HEK293 (cell line): ENCODE data around the gene HRNR.

Source experiments
- CTCF ChIA-PET: fragments of 350-600 bp; formaldehyde crosslinking; extraction: SDS; loops from one replicate; lab custom pipeline; 2021; ENCODE audit warnings: antibody characterized with exemption; lab: Yijun Ruan, JAX
- POLR2A ChIA-PET: fragments of 300-600 bp; formaldehyde crosslinking; extraction: SDS; loops from one replicate; lab custom pipeline; 2020; ENCODE audit warnings: antibody characterized with exemption, inconsistent platforms; lab: Yijun Ruan, JAX
- H3K27ac ChIP-seq: fragments of 200-500 bp; sonication (Bioruptor generic); 2 replicates; pipeline ENCODE4 v1.5.1; 2014; ENCODE audit warnings: low read depth, low read length, control low read depth, inconsistent platforms; ENCODE audit errors: extremely low read depth
- H3K36me3 ChIP-seq, 2 experiments: fragments of 200-500 bp in 1 of 2; sonication (Bioruptor generic) in 1 of 2; 1 replicate in 1 of 2; 2 replicates in 1 of 2; pipeline ENCODE4 v1.5.1; 2014 to 2017; ENCODE audit warnings: inconsistent platforms in 2 of 2, low read length in 2 of 2; ENCODE audit not compliant: control insufficient read depth in 2 of 2, insufficient read depth in 1 of 2
- H3K4me1 ChIP-seq: fragments of 200-500 bp; sonication (Bioruptor generic); 2 replicates; pipeline ENCODE4 v1.5.1; 2014; ENCODE audit warnings: mild to moderate bottlenecking, low read length, inconsistent platforms; ENCODE audit not compliant: control insufficient read depth, insufficient read depth
- H3K4me3 ChIP-seq: 2 replicates; pipeline ENCODE4 v1.5.1; 2011; ENCODE audit warnings: low read depth, mild to moderate bottlenecking, control low read depth, low read length, moderate library complexity
- H3K9me3 ChIP-seq: fragments of 200-500 bp; sonication (Bioruptor generic); 2 replicates; pipeline ENCODE4 v1.5.1; 2014; ENCODE audit warnings: low read depth, low read length, inconsistent platforms; ENCODE audit not compliant: control insufficient read depth, insufficient read depth
- BCL6B ChIP-seq: fragments of 450-650 bp; formaldehyde crosslinking; IDR thresholded peaks from 2 replicates; pipeline ENCODE4 v1.5.1; 2017; ENCODE audit warnings: missing biosample characterization, missing genetic modification characterization
- GLIS2 ChIP-seq: fragments of 450-650 bp; formaldehyde crosslinking; IDR thresholded peaks from 2 replicates; pipeline ENCODE4 v1.5.1; 2016; ENCODE audit warnings: missing biosample characterization, missing genetic modification characterization
- KLF1 ChIP-seq: fragments of 450-650 bp; formaldehyde crosslinking; IDR thresholded peaks from 2 replicates; pipeline ENCODE4 v1.5.1; 2016; ENCODE audit warnings: missing biosample characterization, missing genetic modification characterization
- KLF17 ChIP-seq: fragments of 450-650 bp; formaldehyde crosslinking; IDR thresholded peaks from 2 replicates; pipeline ENCODE4 v1.5.1; 2016; ENCODE audit warnings: missing biosample characterization, missing genetic modification characterization
- MYNN ChIP-seq: fragments of 450-650 bp; formaldehyde crosslinking; IDR thresholded peaks from 2 replicates; pipeline ENCODE4 v1.5.1; 2016; ENCODE audit warnings: missing biosample characterization, missing genetic modification characterization, borderline replicate concordance
- OSR2 ChIP-seq: fragments of 450-650 bp; formaldehyde crosslinking; IDR thresholded peaks from 2 replicates; pipeline ENCODE4 v1.5.1; 2016; ENCODE audit warnings: missing biosample characterization, missing genetic modification characterization
- SCRT1 ChIP-seq: fragments of 450-650 bp; formaldehyde crosslinking; IDR thresholded peaks from 2 replicates; pipeline ENCODE4 v1.5.1; 2016; ENCODE audit warnings: missing biosample characterization, missing genetic modification characterization, borderline replicate concordance
- SP2 ChIP-seq: fragments of 450-650 bp; formaldehyde crosslinking; IDR thresholded peaks from 2 replicates; pipeline ENCODE4 v1.5.1; 2016; ENCODE audit warnings: missing biosample characterization, missing genetic modification characterization
- ZNF221 ChIP-seq: fragments of 450-650 bp; formaldehyde crosslinking; IDR thresholded peaks from 2 replicates; pipeline ENCODE4 v1.5.1; 2017; ENCODE audit warnings: missing biosample characterization, missing genetic modification characterization, borderline replicate concordance
- ZNF223 ChIP-seq: fragments of 450-650 bp; formaldehyde crosslinking; IDR thresholded peaks from 2 replicates; pipeline ENCODE4 v1.5.1; 2016; ENCODE audit warnings: missing biosample characterization, missing genetic modification characterization
- ZNF366 ChIP-seq: fragments of 450-650 bp; formaldehyde crosslinking; conservative IDR thresholded peaks from 2 replicates; pipeline ENCODE4 v1.5.1; 2016; ENCODE audit warnings: missing biosample characterization, missing genetic modification characterization
- ZNF423 ChIP-seq: fragments of 450-650 bp; formaldehyde crosslinking; IDR thresholded peaks from 2 replicates; pipeline ENCODE4 v1.5.1; 2016; ENCODE audit warnings: missing biosample characterization, missing genetic modification characterization
- ZNF488 ChIP-seq: fragments of 450-650 bp; formaldehyde crosslinking; IDR thresholded peaks from 2 replicates; pipeline ENCODE4 v1.5.1; 2016; ENCODE audit warnings: missing biosample characterization, missing genetic modification characterization
- ZNF555 ChIP-seq: fragments of 450-650 bp; formaldehyde crosslinking; conservative IDR thresholded peaks from 2 replicates; pipeline ENCODE4 v1.5.1; 2017; ENCODE audit warnings: missing biosample characterization, mild to moderate bottlenecking, missing genetic modification characterization, inconsistent platforms
- ZNF558 ChIP-seq: fragments of 450-650 bp; formaldehyde crosslinking; IDR thresholded peaks from 2 replicates; pipeline ENCODE4 v1.5.1; 2016; ENCODE audit warnings: missing biosample characterization, missing genetic modification characterization
- ZNF621 ChIP-seq: fragments of 450-650 bp; formaldehyde crosslinking; IDR thresholded peaks from 2 replicates; pipeline ENCODE4 v1.5.1; 2017; ENCODE audit warnings: missing biosample characterization, missing genetic modification characterization
- ZNF639 ChIP-seq: fragments of 450-650 bp; formaldehyde crosslinking; IDR thresholded peaks from 2 replicates; pipeline ENCODE4 v1.5.1; 2016; ENCODE audit warnings: missing biosample characterization, missing genetic modification characterization
- ZNF654 ChIP-seq: fragments of 450-650 bp; formaldehyde crosslinking; IDR thresholded peaks from 2 replicates; pipeline ENCODE4 v1.5.1; 2016; ENCODE audit warnings: low read depth, missing biosample characterization, missing genetic modification characterization
- ZNF677 ChIP-seq: fragments of 450-650 bp; IDR thresholded peaks from 2 replicates; pipeline ENCODE4 v1.5.0; 2018; ENCODE audit warnings: missing biosample characterization, mild to moderate bottlenecking, missing genetic modification characterization, moderate library complexity

Gene HRNR

GRCh38 chr1:152247316-152247715 is 23.3 kb upstream of the HRNR start:
- no peaks in the 10 kb centered on the region for H3K4me1 ChIP-seq
- H3K27ac ChIP-seq, result no peak overlapping the region
- no peak overlapping the region for H3K4me3 ChIP-seq
- TF ChIP-seq ZNF555 (tag by site-specific recombination), result no peak
- TF ChIP-seq ZNF558 (tag by site-specific recombination), result no peak
- no peak for TF ChIP-seq ZNF223
- no peak for TF ChIP-seq ZNF621 (tag by site-specific recombination)
- TF ChIP-seq ZNF366 (tag by site-specific recombination), result no peak
- no peak for TF ChIP-seq SP2 (tag by site-specific recombination)
- TF ChIP-seq ZNF639 (tag by site-specific recombination), result no peak
- no peak for TF ChIP-seq ZNF221 (tag by site-specific recombination)
- no peak for TF ChIP-seq MYNN (tag by site-specific recombination)
- no peak for TF ChIP-seq ZNF423 (tag by site-specific recombination)
- TF ChIP-seq ZNF488 (tag by site-specific recombination), result no peak
- TF ChIP-seq ZNF677, result no peak
- TF ChIP-seq BCL6B (tag by site-specific recombination), result no peak
- TF ChIP-seq KLF1 (tag by site-specific recombination), result no peak
- no peak for TF ChIP-seq OSR2 (tag by site-specific recombination)
- no peak for TF ChIP-seq KLF17
- no peak for TF ChIP-seq ZNF654 (tag by site-specific recombination)
- ChIA-PET POLR2A (no interaction called here), CTCF (interaction anchor here (0.9 to 1.1 kb wide), 2 partner anchors 59 to 63 kb away, joined by 3 to 4 read pairs; no protein-coding TSS in a partner anchor)
- no peaks in the 10 kb centered on the region for H3K9me3 ChIP-seq
- no peaks in the 10 kb centered on the region for H3K36me3 ChIP-seq

GRCh38 chr1:152244576-152245273 is 20.7 kb upstream of the HRNR start:
- Histone ChIP-seq H3K36me3 (no peaks in the 10 kb centered on the region), H3K4me3 (no peak overlapping the region), H3K9me3 (no peaks in the 10 kb centered on the region), H3K27ac (no peak overlapping the region), H3K4me1 (no peaks in the 10 kb centered on the region)
- POLR2A ChIA-PET, result interaction anchor here (0.6 kb wide), 1 partner anchor 1138 kb away, joined by 4 read pairs; no protein-coding TSS in a partner anchor
- TF ChIP-seq GLIS2 (tag by site-specific recombination) (no peak), SCRT1 (tag by site-specific recombination) (no peak)
- CTCF ChIA-PET, result interaction anchor here (1.2 kb wide), 1 partner anchor 13 kb away, joined by 3 read pairs; no protein-coding TSS in a partner anchor
